IPS-NIHi7 (cell line): Measurements from ENCODE around the gene DCLK2.

Source experiments
- DNase-seq: peaks from one replicate; pipeline ENCODE4 v3.0.0; 2012; ENCODE audit warnings: mixed read lengths; ENCODE audit errors: extremely low spot score

The DCLK2 gene

GRCh38 chr4:150207871-150208270 is 129.6 kb downstream of the DCLK2 start:
- DNase-seq = no peak

DNA sequence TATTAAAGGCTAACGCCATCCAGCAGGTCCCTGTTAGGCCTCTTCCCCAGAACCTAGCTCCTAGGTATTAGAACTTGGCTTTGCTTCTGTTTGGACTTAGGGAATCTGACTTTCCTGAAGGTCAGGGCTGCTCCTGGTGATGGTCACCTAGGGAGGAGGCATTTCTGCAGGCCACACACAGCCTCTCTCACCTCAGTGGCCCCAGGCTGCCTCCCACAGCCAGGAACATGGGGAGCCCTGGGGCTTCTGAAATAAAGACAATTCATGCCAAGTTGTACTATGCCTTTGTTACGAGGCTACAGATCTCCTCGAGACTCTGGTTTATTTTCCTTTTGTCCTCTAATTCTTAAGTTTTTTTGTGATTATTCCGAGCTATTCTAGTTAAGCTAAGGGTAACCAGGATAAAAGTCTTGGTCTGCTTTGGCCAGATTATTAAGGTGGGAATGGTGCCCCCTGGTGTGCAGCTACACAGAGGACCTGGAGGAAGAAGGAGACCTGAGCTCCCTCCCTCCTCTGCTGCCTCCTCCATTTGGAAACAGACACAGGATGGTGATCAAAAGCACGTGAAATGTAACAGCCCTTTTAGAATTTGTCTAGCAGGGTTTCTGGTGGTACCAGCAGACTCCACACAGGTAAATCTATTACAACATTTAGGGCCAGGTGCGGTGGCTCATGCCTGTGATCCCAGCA is 131.0 kb downstream of the DCLK2 start:
- peak; percentile 71 for DNase-seq

DNA sequence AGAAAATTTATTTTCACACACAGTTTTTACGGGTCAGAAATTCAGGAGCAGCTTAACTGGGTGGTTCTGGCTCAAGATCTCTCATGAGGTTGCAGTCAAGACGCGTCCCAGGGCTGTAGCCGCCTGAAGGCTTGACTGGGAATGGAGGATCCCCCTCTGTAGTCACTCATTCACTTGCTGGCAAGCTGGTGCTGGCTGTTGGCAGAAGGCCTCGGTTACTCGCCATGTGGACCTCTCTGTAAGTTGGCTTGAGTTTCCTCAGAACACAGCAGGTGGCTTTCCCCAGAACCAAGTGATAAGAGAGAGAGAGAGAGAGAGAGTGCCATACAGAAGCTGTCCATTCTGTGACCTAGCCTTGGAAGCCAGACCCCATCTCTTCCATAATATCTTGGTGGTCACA is 132.8 kb downstream of the DCLK2 start:
- no peak for DNase-seq

DNA sequence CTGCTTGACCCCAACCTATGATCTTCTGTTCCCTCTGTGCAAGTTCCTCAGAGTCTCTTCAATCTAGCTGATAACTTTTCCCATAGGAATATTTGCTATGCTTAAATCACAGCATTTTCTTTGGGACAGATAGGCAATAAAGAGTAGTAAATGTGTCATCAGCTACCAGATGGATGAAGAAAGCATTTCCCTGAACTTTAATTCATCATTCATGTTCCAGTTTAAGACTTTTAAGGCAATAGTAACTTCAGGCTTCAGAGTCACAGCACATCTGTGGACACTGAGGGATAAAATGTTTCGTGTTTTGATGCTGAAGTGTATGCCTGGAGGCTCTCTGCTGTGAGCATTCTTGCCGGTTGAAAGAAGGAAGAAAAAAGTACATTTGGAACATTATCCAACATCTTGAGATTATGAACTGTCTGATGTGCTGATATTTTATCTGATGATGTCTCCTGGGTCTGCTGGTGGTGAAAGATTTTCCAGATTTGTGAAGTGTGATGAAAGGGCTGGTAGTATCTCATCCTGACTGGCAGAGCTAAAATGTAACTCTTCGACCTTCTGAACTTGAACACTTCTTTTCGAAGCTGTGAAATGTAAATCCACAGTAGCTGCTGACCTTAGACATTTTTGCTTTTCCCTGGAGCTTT is 133.7 kb downstream of the DCLK2 start:
- DNase-seq = no peak

DNA sequence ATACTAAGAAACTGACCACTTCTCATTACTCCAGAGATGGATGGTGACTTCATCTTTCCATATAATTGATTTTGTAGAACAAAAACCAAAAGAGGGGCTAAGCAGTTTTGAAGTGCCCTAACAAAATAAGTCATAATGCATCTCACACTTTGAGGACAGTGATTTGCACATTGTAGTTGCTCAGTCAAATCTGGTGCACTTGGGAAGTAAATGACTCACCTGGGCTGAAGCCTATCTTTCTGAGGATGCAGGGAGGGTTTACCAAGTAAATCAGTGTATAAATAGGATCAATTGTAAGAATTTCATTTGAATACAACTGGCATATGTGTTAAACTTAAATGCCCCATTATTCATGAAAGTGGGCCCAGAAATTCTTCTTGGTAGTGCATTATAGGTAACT is 134.2 kb downstream of the DCLK2 start:
- DNase-seq = no peak

GRCh38 chr4:150212927-150213326 is 134.7 kb downstream of the DCLK2 start:
- no peak for DNase-seq

DNA sequence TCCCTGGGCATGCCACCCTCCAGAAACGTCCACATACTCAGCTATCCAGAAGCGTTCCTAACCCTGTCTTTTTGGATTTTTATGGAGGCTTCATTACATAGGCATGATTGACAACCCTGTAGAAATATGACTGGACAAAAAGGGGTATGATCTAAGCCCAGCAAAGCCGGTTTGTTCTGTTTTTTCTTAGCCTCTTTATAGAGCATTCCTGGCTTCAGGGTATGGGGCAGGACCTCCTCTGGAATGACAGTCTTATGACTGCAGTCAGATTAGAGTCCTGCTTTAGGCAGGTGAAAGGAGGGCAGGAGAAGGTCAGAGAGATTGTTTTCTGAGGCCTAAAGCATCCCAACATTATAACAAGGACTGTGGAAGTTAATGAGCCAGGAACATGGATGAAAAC is 137.4 kb downstream of the DCLK2 start:
- DNase-seq = no peak

DNA sequence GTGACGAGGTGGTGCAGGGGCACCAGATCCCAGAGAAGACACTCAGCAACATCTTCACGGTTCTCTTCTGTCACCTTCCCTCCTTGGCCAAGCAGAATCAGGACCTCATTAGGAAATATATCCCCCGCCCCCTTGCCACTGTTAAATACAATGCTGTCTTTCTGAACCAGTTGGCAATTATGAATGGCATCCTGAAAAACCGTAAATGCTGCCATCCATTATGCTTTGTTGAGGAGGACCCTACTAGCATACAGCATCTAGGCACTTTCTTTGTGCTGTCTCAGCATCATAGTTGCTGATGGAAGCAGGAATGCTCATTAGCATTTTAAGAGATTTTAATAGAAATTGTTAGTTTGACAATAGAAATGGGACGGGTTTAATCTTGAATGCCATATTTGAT is 138.5 kb downstream of the DCLK2 start:
- no peak for DNase-seq

DNA sequence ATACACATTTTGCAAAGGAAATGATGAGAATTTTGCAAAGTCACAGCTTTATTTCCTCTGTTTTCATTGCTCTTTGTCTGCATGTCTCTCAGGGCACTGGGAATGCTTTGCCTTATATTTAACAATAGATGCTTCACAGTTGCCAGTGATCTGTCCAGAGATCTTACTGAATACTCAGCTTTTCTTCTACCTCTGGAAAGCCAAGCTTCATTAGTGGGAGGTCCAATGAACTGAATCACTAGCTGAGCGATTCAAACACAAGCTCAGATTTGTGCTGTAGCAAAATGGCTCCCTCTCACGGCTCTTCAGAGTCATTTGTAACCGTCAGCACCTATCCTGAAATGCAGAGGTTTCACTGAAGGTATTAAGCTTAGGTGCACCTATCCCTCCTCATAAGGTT is 138.9 kb downstream of the DCLK2 start:
- DNase-seq = no peak

DNA sequence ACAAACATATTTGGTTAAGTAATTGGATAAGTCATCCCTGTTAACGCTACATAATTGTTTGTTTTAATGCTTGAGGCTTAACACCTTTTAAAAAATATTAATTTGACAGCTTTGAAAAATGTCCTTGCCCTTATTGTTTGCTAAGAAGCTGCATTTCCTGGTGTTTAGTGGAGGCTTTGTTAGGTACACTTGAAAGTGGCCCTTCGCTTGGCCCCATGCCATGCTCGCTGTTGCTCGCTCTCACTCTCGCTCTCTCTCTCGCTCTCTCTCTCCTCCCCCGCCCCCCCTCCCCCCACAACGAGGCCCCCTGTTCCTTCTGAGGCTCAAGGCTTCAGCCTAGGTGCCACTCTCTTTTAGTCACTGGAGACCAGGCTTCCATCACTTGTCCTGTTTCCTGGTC is 139.6 kb downstream of the DCLK2 start:
- DNase-seq = no peak

- no peak for DNase-seq
Measured at GRCh38 chr4:150218447-150218846, 140.2 kb downstream of the DCLK2 start.

GRCh38 chr4:150219841-150220240 is 141.6 kb downstream of the DCLK2 start:
- no peak for DNase-seq

GRCh38 chr4:150224896-150225591 is 146.8 kb downstream of the DCLK2 start:
- DNase-seq = peak; percentile 38

DNA sequence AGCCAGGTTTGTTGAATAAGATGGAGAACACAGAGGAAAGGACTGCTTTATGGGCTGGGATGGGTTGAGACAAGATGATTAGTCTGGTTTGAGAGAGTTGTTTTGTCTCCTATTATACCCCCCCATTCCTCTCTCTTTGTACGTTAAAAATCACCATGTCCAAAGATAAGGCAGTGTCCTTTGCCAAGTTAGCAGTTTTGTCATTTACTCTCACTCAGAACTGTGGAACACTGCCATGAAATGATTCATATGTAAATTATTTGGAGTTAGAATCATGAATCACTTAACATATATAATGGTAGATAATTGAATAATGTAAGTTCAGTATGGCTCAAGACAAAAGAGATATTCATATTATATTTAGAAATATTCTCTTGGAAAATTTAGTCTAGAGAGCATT is 151.3 kb downstream of the DCLK2 start:
- DNase-seq = no peak

GRCh38 chr4:150230561-150230960 is 152.3 kb downstream of the DCLK2 start:
- no peak for DNase-seq

GRCh38 chr4:150231107-150231770 is 153.0 kb downstream of the DCLK2 start:
- DNase-seq = no peak

DNA sequence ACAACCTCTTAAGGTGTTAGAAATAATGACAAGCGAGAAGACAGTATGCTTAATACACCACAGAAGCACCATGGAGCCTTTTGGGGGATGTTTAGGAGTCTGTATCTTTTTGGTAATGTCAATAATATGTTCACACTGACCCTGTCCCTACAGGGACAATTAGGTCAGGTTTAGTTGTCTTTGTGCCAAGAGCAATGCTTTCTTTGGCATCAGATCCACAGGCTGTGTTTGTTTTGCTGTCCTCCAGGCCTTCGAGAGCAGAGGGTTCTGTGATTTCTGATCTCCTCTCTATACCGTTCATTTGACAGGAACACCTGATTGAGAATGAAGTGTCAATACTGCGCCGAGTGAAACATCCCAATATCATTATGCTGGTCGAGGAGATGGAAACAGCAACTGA is 153.8 kb downstream of the DCLK2 start:
- DNase-seq = no peak

DNA sequence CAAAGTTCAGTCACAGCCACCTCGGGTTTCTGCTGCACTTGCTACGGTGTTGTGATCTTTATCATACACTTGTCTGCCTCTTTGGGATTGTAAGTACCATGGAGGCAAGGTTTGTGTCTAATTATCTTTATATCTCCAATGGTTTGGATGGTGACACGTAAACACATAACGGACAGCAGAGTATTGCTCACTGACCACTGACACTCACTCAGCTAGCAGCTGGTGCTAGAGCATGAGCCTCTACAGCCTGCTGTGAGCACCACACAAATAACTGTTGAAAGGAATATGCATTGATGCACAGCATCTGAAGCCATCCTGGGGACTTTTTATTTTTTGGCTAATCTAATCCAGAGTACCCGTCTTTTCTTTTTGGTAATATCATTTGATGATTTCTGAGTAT is 156.0 kb downstream of the DCLK2 start:
- DNase-seq = no peak

DNA sequence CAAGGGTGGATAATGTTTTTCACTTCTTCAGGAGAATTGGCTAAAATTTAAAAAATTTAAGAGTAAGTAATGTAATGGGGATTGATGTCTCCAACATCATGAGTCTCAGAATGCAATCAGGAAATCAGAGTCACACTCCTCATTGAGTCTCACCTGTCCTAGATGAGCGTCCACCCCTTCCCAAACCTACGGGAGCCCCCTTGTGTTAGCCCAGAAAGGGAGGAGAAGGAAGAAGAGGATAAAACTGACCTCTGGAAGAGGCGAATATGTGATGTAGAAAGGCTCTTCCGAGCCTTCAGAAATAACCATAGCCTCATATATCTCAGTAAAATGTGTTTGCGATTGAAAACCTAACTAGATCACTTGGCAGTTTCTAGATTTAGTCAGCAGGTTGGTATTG is 157.1 kb downstream of the DCLK2 start:
- no peak for DNase-seq

DNA sequence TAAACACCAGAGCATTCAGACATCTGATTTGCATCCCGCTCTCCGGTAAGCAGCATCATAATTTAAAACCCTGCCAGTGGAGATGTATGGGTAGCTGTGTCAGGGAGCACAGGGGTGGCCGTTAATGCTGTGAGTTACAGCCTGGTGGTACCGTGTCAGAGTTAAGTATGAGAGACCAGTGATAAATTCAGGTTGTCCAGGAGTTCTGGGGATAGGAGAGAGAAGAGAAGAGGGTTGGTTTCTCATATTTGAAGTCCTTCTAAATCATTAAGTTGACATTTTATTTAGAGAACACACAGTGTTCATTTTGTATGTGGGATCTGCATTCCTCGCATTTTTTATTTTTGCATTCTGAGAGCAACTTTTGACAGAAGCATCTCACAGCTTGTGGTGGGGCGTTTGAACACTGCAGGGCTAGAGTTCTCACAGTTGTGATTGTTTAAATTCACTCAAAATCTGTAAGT is 157.6 kb downstream of the DCLK2 start:
- no peak for DNase-seq

DNA sequence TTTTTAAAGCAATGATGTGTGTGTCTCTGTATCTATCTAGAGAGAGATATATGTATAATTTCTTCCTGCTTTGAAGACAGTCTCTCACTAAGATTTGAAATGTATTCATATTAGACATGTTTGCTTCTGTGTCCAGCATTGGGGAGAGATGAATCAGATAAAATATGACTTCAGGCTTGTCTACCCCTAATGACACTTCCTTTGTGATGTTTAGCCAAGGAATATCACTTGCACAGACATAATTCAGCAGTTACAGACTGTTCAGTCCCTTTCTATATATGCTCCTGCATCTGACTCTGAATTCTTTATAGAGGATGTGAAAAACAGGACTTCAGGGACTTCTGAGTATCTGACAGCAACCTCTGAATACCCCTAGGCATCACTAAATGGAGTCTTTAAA is 158.4 kb downstream of the DCLK2 start:
- no peak for DNase-seq

DNA sequence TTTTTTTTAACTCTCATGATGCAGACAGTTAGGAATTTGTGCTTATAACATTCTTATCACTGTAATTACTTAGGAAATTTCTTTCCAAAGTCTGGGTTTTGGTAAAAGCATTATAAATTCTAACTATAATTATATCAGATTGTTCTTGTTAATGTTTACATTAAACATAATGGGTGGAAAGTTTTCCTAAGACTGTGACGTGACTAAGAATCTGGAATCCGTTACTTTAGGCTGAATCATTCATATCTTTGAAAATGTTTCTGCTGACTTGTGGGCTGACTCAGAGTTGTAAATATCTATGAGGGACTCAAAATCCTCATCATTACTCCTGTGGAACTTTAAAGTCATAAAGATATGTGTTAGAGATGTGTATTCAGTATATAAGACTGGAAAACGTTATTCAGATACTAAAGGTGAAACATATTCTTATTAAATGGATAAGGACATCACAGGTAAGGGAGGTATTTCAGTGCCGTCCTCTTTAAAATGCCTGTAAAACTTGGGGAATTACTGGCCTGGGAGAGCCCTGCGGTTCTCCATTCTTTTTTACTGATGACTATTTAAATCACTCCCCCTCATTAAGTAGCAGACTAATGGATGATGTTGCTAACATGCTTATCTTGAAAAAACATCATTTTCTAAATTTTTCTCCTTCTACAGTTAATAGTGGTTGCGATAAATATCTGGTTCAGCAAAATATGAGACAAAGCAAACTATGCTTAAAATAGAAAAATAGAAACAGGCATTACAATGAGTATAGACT is 159.0 kb downstream of the DCLK2 start:
- no peak for DNase-seq
